HCT116 (cell line): ENCODE measurements around the gene MED19.
A peak's percentile ranks its signal among the peaks of the same experiment; 100 is the strongest.

Source experiments
- CTCF ChIP-seq, 3 experiments: fragments of 200-600 bp in 1 of 3; sonication (generic) in 1 of 3; IDR thresholded peaks in 2 of 3; conservative IDR thresholded peaks in 1 of 3; 2 replicates each; pipeline ENCODE4 v1.5.1; 2012 to 2017; ENCODE audit warnings: low read depth in 2 of 3, low read length in 2 of 3, antibody characterized with exemption in 1 of 3, borderline replicate concordance in 1 of 3, control low read depth in 1 of 3, mild to moderate bottlenecking in 1 of 3, mixed read lengths in 1 of 3, mixed run types in 1 of 3, moderate library complexity in 1 of 3; ENCODE audit not compliant: insufficient read depth in 1 of 3
- EZH2 ChIP-seq: fragments of 200-600 bp; sonication (generic); IDR thresholded peaks from 2 replicates; pipeline ENCODE4 v1.6.1; 2017; ENCODE audit warnings: antibody characterized with exemption, mixed run types
- EZH2phosphoT487 ChIP-seq: fragments of 200-600 bp; IDR thresholded peaks from 2 replicates; pipeline ENCODE4 v1.6.1; 2018; ENCODE audit warnings: antibody characterized with exemption, borderline replicate concordance
- JUND ChIP-seq: IDR thresholded peaks from 2 replicates; pipeline ENCODE4 v1.6.1; 2012
- POLR2A ChIP-seq: IDR thresholded peaks from 2 replicates; pipeline ENCODE4 v1.7.0; 2011; ENCODE audit warnings: borderline replicate concordance; ENCODE audit not compliant: insufficient read depth, insufficient read length; ENCODE audit errors: extremely low read depth
- POLR2AphosphoS5 ChIP-seq: IDR thresholded peaks from 2 replicates; pipeline ENCODE4 v1.6.1; 2011; ENCODE audit warnings: mild to moderate bottlenecking, low read depth, low read length, moderate library complexity
- RAD21 ChIP-seq: IDR thresholded peaks from 2 replicates; pipeline ENCODE4 v1.6.1; 2012; ENCODE audit warnings: low read depth, mild to moderate bottlenecking
- TCF7L2 ChIP-seq: IDR thresholded peaks from 2 replicates; pipeline ENCODE4 v1.7.0; 2011; ENCODE audit warnings: borderline replicate concordance, inconsistent platforms; ENCODE audit not compliant: insufficient read depth, insufficient read length; ENCODE audit errors: extremely low read depth
- ZBTB33 ChIP-seq: IDR thresholded peaks from 2 replicates; pipeline ENCODE4 v1.6.1; 2011; ENCODE audit warnings: mild to moderate bottlenecking, low read length, moderate library complexity; ENCODE audit not compliant: insufficient replicate concordance; ENCODE audit errors: extremely low read depth
- ZFX ChIP-seq: fragments of 450-650 bp; IDR thresholded peaks from 2 replicates; pipeline ENCODE4 v1.6.1; 2017
- TF ChIP-seq, protein P1 (sequence below): IDR thresholded peaks from 2 replicates; pipeline ENCODE4 v1.6.1; 2012; ENCODE audit warnings: low read depth
- TF ChIP-seq, protein P2 (sequence below): IDR thresholded peaks from 2 replicates; pipeline ENCODE4 v1.6.1; 2012

GRCh38 chr11:57667736-57668433, 44.1 kb downstream of the MED19 start, which contains the start of gene ZDHHC5:
- TF ChIP-seq EZH2phosphoT487 (no peak), CTCF (IDR thresholded peaks at IDR 0.05 in 2 of 3, conservative IDR thresholded peaks at IDR 0.05 in 1 of 3; ENCODE audit: borderline replicate concordance in 1 of 3, insufficient read depth in 1 of 3, low read depth in 2 of 3, low read length in 2 of 3) (peak in 2 of 3 experiments; percentile 39 to 41; a peak in 3 of 6 replicates), ZFX (peak; percentile 80; the same call in 1 of the 2 replicates), JUND (no peak; the same call in 1 of the 2 replicates), TCF7L2 (peak; percentile 66), EZH2 (no peak), POLR2A (peak; percentile 58), RAD21 (no peak), ZBTB33 (peak; percentile 92), POLR2AphosphoS5 (peak; percentile 93)
- TF ChIP-seq, protein P1, sequence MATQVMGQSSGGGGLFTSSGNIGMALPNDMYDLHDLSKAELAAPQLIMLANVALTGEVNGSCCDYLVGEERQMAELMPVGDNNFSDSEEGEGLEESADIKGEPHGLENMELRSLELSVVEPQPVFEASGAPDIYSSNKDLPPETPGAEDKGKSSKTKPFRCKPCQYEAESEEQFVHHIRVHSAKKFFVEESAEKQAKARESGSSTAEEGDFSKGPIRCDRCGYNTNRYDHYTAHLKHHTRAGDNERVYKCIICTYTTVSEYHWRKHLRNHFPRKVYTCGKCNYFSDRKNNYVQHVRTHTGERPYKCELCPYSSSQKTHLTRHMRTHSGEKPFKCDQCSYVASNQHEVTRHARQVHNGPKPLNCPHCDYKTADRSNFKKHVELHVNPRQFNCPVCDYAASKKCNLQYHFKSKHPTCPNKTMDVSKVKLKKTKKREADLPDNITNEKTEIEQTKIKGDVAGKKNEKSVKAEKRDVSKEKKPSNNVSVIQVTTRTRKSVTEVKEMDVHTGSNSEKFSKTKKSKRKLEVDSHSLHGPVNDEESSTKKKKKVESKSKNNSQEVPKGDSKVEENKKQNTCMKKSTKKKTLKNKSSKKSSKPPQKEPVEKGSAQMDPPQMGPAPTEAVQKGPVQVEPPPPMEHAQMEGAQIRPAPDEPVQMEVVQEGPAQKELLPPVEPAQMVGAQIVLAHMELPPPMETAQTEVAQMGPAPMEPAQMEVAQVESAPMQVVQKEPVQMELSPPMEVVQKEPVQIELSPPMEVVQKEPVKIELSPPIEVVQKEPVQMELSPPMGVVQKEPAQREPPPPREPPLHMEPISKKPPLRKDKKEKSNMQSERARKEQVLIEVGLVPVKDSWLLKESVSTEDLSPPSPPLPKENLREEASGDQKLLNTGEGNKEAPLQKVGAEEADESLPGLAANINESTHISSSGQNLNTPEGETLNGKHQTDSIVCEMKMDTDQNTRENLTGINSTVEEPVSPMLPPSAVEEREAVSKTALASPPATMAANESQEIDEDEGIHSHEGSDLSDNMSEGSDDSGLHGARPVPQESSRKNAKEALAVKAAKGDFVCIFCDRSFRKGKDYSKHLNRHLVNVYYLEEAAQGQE = no peak
- TF ChIP-seq, protein P2, sequence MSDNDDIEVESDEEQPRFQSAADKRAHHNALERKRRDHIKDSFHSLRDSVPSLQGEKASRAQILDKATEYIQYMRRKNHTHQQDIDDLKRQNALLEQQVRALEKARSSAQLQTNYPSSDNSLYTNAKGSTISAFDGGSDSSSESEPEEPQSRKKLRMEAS = peak; percentile 81
